Activated CD8-positive, alpha-beta memory T cell treated with anti-CD3 and anti-CD28 coated beads for 48 hours (primary cell): ENCODE measurements around the gene CDK2.

Experiments used
- DNase-seq, 3 experiments: peaks; one replicate each; pipeline ENCODE4 v3.0.0-alpha.2; 2020; ENCODE audit warnings: low read depth in 2 of 3, low spot score in 2 of 3

The CDK2 gene

DNA sequence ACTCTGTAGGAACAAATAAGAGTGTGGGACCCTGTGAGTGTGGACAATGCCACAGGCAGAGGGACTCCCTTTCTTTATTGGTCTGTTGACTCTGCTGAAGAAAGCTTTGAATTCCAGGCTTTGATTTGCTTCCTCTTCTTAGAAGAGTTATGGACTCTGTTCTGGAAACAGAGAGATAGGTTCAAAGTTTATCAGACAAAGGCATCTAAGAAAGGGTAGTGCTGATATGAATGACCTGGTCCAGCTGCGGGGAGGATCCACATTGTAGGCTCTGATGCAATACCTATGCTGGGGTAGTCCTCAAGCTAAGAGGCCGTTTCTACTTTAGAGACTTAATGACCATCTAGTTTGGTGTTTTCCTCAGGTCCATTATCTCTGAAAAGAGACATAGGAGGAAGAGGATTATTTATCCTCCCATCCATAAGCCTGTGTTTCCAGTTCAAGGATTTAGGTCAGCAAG, 43.5 kb downstream of the CDK2 start:
- DNase-seq, result no peak

DNA sequence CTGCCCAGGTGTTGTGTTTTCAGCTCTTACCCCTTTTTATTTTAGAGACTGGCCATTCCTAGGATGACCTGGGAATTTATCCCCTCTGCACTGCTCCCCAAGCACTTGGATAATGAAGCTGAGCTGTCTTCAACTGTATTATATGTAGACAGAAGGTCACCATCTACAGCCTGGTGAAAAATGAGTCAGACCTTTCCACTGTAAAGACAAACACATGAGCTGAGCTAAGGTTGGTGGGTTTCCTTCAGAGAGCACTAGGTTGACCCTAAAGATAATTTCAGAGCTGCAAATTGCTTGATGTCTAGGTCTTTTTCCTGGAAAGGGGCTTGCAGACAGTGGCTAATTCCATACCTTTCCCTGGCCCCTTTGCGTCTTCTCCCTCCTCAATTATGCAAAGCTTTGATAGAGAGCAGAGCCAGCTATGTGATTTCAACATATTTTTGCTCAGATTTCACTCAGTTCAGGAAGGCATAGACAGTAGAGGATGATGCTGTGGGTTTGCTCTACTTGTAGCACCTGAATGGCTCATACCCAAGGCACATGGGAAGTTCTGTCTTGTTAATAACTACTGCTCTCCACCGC, 45.0 kb downstream of the CDK2 start:
- no peak for DNase-seq

DNA sequence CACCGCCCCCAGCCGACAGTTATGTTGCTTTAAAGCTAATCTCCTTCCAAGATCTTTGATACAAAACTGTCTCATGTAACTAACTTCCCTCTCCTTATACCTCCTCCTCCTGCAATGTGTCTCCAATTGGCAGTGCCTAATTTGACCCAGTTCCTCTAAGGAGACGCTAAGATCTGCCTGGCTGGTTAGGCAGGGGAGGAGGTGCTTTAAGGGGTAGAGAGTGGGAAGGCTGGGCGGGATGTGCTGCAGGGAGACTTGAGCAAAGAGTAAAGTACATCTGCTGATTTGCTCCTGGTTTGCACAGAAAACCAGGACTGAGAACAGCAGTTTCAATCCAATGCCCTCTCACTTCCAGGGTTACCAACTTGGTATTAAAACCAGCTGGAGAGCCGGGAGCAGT, 46.9 kb downstream of the CDK2 start:
- no peak for DNase-seq

DNA sequence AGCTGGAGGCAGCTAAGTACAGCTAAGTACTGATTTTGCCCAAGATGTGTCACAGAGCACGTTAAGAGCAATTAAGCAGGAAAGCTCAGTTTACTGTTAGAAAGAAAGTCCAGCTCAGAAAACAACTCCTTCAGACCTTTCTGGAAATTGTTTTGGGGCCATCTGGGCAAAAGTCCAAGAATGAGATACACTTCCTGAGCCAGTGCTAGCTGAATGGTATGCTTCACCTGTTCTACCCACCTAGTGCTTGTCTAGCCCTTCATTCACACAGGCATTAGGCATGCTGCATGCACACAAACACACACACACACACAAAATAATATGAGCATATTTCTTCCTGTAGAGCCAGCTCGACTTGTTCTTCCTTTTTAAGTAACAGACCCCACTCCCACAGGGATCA, 47.6 kb downstream of the CDK2 start:
- no peak for DNase-seq

DNA sequence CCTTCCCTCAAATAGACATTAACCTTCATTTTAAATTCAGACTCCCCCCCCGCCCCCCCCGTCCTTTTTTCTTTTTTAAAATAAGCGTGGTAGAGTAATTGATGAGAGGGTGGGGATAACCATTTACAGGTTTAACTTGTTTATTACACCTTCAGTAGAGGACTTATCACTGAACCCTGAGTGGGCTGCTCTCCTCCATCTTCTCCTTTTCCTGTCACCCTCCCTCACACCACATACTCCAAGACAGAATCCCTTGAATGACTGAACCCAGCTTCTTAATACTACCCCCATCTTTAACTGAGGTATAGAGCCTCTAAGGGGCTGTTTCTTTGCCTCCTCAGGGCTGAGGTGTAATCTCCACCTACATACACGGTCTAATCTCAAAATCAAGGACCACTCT, 50.6 kb downstream of the CDK2 start:
- DNase-seq, result no peak

DNA sequence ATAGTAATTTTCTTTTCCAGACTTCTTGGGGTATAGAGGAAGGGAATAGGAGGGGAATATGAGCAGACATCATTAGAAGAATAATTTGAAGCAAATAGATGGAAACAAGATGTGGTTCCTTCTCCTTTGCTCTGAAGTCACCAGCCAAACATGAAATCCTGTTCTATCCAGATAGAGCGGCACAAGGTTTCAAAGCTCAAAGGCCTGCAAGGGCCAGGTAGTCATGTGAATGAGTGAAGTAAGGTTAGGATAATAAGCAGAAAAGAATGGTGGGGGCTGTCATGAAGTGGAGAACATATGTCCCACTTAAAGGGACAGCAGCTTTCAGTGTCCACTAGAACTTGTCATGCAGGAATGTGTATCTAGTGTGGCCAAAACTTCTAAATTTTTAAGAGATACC, 51.7 kb downstream of the CDK2 start:
- DNase-seq, result no peak

DNA sequence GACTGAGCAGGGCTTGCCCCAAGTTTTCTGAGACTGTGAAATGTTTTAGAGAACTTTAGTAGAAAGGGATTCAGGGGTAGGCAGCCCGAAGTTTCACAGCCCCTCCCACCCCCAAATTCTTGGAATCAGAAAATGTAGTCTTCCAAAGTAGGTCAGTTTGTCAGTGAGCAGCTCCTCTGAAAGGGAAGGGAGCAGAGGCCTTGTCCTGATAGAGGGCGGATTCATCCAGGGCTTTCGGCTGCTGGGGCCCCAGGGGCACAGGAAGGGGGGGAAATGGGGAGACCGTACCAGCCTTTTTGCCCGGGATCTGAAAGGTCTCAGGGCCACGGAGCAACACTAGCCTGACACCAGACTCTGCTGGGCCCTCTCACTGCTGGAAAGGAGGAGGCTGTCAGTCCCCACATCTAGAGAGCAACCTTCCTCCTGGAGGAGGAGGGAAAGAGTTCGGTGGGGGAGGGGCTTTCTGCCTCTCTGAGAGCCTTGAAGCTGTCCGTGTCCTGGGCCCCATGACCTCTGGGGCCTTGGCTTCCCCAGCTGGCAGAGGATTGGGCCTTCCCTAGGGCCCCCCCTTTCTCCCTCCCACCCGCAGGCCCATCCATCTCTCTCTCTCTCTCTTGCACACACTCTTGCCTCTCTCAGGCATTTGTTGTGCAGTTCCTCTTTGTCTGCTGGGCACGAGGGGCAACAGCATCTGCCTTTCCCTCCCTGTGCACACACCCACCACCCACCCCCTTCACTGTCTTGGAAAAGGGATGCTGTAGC, 54.0 kb downstream of the CDK2 start, which contains the start of gene IKZF4:
IKZF4 (plus strand) TSS at position 621 of the 762 bp plus-strand sequence. CDS start 451 bp downstream, outside the sequence.
- no peak for DNase-seq

DNA sequence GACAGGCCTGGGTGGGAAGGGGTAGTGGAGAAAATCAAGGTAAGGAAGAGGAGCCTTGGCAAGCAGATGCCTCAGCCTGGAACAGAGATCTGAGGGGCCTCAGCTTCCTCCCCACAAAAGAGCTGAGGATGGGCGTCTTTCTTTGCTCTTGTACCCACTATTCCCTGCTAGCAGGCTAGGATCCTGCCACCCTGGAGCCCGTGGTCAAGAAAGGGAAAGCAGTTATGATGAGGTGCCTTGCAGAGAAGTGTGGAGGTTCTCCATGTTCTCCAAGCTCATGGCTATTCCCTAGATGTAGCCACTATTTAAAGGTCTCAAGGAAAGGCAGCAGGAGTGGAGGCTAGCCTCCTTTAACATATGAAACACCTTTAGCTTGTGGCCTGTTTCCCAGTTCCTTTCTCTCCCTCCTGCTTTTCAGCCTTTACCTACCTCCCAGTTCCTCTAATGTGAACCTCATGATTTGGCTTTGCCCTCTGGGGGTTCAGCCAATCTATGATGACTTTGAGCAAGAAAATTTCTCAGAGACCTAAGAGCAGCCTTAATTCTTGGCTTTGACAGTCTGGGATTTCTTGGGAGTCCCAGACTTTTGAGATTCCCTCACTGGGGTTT, 55.4 kb downstream of the CDK2 start:
- DNase-seq, result no peak
